HG03354 (cell line): ENCODE measurements around the gene IDH3A.
"Not testable (repeated sequence)": the region's sequence is repeated elsewhere in the genome, so short reads cannot be mapped to it uniquely, and the experiment has no call there.

Source experiments
- ATAC-seq: cut with Tn5 transposase; IDR thresholded peaks from one replicate; pipeline ENCODE4 v1.9.1; 2021; ENCODE audit warnings: mild to moderate bottlenecking; ENCODE audit not compliant: unreplicated experiment, poor library complexity, severe bottlenecking

The IDH3A gene

DNA sequence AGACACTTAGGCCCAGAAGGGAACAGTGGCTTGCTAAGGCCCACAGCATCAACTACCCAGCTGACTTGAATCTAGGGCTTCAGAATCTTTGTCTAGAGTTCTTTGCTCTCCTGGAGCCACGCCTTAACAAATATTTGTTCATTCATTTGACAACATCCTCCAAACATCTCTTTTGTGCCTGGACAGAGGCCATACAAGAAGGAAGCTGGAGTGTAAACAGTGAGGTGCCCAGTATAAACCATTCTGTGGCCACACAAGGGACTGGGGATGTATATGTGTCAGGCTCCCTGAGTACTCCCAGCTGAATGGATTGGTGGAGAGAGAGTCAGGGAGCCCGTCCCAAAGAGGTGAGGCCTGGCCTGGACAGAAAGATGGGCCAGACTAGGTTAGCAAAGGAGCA, 21.3 kb upstream of the IDH3A start:
- ATAC-seq = no peak

DNA sequence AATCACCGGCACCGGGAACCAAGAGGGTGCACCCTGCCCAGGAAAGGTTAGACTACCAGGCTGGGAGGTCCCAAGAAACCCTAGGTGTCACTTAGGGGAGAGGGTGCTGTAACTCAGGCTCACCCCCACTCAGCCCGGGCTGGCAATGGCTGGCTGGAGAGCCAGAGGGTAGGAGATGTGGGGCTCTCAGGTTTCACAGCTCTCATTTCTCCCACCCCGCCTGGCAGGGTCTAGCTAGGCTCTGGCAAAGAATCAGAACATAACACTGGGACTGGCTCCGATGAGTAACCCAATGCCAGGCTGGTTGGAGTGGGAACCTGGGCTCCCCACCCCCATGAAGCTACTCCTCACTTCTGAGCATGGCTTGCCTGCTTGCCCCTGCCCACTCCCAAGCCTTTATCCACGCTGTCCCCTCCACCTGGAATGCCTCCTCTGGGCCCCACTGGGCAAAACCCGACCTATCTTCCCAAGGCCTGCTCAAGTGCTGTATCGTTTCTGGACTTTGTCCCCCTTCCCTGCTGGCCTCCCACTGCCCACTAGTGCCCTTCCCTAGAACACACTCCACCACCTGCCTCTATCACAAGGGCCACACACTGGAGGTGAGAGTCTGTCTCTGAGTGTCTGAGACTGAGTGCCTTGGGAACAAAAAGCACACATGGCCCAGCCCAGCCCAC, 19.9 kb upstream of the IDH3A start:
- no peak for ATAC-seq

DNA sequence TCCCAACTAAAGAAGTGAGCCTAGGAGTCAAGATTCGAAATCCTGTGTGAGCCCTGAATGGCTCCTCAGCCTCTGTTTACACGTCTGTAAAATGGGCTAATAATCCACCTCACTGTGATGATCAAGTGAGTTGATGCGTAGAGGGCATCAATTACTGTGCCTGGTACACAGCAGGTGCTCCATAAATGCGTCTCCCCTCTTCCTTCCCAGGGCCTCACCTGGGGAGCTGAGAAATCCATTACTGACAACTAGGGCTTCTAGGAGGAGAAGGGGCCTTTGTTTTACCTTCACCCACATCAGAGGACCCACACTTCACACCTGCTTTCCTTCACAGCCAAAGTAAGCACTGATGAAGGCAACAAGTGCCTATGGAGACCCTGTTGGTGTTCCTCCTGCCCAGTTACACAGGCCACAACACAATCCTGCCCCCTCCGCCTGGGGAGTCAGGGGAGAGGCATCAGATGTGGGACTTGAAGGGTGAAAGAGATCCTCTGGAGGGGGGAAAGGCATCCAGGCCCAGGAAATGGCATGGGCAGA, 19.3 kb upstream of the IDH3A start:
- ATAC-seq = no peak

DNA sequence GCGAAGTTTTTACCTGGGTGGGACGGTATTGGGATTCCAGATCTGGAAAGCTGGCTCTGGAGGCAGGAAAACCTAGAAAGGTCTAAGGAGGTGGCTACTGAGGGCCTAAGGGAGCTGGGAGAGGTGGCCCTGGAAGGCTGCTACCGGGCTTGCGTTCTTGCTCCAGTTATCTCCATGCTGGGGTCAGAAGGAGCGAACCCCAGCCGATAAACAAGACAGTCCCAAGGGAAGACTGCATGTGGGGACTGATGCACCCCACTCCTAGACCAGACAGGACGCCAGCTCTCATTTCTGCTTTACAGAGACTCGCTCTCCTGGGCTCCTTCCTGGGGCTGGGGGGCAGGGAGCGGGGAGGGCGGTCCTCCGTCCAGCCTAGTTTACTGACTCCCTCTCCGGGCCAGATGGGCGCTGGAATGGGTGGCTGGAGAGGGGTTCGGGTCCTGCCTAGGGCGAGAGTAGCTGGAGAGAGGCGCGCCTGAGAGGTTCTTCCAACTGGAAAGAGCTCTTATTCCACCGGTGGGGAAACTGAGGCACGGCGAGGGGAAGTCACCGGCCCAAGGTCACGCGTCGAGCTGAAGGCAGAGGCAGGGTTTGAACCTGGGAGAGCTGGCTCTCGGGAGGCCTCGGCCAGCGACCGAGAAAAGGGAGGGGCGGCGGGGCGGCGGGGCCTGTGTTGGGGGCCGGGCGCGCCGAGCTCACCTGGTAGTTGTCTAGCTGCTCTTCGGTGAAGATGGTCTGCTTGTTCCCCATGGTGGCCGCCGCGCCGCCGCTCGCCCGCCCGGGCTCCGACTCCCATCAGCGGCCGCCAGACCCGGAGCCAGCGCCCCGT, 18.5 kb upstream of the IDH3A start:
- peak; percentile 57 for ATAC-seq

DNA sequence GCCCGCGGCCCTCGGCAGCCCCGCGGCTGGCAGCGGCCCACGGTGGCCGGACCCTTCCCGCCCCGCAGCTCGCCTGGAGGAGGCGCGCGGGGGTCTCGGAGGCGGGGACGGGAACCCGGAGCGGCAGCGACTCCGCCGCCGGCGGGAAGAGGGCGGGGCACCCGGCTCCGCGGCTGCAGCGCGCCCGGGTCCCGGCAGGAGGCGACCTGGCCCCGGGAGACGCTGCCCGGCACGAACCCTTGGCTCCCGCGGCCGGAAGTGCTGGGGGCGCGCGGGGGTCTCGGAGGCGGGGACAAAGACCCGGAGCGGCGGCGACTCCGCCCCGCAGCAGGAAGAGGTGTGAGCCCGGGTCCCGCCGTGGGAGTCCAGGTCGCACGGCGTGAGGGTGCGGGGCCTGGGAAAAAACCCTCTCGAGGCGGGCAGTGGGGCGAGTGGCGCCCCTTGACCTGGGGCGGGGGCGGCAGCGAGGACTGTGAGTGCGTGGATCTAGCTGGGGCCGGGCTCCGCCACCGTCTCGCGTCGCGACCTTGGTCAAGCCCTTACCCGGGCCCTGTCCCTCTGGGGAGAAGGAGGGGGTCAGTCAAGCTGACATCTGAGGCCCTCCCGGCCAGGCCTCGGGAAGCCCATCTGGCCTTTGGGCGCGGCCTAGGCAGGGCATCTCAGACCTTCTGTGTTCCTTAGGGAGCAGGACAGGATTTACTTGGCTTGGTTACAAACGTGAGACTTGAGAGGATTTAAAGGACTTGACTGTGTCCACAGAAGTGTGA, 17.7 kb upstream of the IDH3A start, which contains the start of gene CIB2:
Gene CIB2, minus strand, starts transcription at position 151 of the 767 bp plus-strand sequence. CDS start 230 bp downstream, outside the sequence.
- ATAC-seq = peak; percentile 88

DNA sequence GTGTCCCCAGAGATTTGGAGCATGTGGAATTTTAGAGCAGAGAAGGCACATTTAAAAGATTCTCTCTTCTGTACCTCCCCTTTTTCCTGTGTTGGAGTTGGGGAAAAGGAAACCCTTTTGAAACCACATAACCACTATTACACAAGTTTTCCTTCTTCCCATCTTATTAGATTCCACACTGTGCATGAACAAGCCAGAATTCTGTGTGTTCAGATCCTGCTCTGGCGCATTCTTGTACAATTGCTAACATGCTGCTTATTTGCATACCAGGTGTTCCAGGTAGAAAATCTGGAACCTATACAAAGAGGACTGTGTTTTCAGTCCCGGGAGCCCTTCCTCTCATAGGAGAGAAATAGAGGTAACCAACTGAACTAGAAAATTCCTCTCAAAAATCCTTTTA, 15.4 kb upstream of the IDH3A start:
- ATAC-seq = no peak

DNA sequence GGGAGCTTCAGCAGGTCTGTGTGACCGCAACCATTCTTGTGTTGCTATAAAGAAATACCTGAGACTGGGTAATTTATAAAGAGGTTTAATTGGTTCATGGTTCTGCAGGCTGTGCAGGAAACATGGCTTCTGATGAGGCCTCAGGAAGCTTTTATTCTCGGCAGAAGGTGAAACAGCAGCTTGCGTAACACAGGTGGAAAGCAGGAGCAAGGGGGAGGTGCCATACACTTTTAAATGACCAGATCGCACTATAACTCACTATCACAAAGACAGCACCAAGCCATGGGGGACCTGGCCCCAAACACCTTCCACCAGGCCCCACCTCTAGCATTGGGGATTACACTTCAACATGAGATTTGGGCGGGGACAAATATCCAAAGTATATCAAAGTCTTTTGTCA, 9.6 kb upstream of the IDH3A start:
- ATAC-seq = no peak

DNA sequence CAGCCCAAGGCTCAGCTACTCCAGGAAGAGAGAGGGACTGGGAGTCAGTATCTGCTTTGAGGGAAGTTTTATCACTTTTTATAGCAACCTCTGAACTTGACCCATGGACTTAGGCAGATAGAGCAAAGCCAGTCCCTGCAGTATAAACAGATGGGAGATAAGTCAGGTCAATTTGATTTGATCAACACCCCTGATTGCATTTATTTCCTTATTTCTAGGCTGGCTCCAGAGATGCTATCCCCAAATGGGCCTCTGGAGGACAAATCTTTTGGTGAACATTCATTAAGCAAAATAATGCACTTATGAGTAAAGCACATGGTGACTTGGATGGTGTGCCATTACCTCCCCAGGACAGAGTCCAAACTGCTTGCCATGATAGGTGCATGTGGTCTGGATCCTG, 8.9 kb upstream of the IDH3A start:
- ATAC-seq = no peak

DNA sequence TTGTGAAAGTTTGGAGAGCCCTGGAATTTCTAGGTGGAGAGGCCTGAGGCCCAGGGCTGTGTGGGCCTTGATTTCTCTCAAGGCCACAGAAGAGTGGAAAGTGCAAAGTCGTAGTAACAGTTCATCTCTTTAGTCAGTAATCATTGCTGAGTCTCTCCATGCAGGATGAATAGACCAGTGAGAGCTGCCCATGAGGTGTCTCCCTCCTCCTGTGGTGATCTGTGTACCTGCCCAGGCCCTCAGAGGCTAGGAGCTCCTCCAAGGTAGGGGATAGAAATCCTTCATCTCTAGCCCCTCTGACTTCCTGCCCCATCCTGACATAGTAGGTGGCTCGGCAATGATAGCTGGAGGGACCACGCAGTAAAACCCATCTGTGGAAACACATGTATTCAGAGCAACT, 6.8 kb upstream of the IDH3A start:
- ATAC-seq = no peak

DNA sequence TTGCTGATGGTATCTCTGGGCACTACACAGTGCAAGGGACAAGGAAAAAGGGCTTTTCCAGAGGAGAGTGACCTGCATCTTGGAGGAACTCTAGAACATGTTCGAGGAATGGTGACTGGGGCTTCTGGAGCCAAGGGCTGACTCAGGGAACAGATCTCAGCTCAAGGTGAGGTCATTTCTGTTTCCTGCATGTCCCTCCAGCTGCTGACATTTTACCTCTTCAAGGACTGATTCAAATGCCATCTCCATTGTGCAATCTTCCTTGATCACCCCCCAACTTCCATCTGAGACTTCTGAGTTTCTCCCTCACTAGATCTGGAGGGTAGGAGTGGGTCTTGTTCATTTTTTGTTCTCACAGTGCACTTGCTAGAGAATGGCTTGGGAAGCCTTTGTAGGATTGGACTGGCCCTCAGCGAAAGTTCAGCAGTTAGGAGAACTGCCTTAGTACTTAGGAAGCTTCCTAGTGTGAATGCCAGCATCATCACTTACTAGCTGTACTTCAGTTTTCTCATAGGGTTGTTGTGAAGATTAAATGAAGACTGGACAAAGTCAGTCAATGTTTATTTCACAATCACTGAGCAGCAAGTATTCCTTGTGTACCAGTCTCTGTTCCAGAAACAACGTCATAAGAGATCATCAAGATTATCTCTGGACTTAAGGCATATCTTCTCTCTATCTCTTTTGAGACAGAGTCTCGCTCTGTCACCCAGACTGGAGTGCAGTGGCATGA, 2.6 kb upstream of the IDH3A start:
- ATAC-seq = no peak

DNA sequence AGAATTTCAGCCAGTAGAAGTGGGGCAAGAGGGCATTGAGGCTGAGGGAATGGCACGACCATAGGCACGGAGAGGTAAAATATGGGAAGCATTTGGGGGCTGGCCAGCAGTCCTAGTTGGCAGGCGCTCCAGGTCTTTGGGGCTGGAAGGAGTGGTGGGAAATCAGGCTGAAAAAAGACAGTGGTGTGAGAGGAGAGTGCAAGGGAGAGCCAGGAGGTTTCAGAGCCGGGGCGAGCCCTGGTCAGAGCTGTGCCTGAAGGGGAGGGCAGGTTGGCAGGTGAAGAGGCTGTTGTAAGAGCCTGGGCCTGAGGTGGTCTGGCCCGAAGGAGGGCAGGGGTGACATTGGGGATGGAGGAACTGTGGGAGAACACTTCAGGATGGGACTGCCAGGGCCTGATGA, 1.6 kb upstream of the IDH3A start:
- ATAC-seq = no peak

DNA sequence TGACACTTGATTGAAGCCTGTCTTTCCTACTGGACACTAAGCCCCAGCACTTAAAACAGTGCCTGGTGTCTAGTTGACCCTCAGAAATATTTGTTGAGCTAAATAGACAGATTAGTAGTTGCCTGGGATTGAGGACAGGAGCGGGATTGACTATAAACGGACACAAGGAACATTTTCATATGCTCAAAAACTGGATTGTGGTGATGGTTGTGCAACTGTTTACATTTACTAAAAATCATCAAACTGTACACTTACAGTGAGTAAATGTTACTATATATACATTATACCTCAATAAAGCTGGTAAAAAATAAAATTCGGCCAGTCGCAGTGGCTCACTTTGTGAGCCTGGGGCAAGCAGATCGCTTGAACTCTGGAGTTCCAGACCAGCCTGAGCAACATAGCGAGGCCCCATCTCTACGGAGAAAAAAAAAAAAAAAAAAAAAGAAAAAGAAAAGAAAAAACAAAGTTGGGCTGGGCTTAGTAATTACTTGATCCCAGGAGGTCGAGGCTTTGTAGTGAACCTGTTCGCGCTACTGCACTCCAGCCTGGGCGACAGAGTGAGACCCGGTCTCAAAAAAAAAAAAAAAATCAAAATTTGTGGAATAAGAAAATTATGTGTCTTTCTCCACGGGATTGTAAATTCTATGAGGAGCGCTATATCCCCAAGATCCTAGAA, 632 bp upstream of the IDH3A start:
- no peak for ATAC-seq

DNA sequence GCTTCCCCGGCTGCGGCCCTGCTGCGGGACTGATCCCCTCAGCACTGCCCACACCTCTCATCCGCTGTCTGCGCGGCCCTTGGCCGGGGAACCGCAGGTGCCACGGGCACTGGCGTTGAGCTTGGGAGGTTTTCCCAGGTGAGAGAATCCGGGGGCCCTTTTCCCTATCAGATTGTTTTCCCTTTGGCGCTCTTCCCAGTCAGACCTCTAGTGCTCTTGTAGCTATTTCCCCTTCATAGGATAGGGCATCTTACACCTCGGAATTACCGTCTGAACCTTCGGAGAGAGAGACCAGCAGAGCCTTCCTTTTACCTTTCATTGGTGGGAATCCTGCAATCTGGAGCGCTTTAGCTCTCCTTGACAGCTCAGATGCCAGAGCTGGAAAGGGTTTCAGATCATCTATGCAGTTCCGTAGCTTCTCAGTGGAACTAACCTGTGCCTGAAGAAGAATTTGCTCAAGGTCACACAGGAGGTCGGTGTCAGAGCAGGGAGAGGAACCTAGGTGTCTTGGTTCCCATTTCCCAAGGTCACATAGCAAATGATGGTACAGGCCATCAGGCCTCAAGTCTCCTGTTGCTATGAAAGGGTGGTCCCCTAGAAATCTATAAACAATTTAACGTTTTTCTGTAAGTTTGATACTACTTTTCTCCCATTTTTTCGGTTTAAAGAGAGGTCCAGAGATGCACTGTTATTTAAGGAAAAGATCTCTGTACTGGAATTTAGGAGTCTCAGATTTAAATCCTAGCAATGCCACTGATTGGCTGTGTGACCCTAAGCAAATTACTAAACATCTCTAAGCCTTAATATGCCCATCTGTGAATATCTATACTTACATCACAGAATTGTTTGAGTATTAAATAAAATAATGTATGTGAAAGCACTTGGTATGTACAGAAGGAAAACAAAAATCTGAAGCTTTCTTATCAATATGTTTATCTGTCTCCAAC, 916 bp downstream of the IDH3A start:
- peak; percentile 1 for ATAC-seq

DNA sequence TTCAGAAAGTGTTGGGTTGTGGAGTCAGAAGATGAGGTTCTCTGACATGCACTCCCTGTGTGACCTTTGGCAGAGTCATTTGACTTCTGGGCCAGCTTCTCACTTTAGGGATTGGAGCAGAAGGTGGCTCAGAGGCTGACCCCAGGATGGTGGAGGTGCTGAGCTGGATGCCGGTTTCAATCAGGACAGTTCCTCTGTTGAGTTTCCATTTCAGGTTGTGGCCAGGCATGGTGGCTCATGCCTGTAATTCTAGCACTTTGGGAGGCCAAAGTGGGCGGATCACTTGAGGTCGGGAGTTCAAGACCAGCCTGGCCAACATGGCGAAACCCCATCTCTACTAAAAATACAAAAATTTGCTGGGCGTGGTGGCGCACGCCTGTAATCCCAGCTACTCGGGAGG, 1.9 kb downstream of the IDH3A start:
- ATAC-seq = not testable (repeated sequence)

DNA sequence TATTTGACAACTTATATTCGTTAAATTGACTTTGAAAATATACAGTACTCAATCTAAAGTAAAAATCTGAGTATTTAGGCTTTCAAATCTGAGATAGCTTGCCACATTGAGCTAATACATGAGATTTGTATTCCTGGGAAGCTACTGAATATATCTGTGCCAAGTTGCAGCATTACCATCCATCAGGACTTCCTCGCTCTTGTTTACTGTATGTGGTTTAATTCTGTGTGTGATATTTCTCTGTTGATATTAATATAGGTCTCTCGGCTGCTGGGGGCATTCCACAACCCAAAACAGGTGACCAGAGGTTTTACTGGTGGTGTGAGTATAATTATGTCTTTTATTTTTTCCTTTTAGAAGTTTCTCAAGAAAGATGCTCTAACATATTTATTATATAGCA, 5.8 kb downstream of the IDH3A start:
- ATAC-seq = no peak

DNA sequence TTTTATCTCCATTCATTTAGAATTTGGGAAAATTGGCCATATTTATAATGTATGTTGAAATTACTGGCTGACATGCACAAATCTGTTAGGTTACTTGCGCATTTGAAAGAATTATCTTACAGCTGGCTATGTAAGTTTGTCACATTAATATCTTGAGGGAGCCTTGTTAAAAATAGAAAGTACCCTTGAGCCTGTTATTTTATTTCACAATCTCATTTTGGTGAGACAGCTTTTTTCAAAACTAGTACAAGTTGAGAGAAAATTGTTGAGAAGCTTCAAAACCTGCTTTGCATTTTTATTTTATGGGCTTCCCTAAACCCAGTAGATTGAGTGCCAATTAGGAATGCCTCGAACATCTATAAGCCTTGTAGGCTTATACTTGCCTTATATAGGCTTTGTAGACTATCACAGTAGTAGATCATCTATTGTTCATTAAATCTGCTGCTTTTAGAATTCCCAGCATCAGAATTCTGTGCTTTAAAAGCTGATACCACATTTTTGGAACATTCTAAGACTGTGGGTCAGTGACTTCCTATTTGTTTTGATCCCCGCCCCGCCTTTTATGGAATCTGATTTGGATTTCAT, 6.3 kb downstream of the IDH3A start:
- no peak for ATAC-seq

DNA sequence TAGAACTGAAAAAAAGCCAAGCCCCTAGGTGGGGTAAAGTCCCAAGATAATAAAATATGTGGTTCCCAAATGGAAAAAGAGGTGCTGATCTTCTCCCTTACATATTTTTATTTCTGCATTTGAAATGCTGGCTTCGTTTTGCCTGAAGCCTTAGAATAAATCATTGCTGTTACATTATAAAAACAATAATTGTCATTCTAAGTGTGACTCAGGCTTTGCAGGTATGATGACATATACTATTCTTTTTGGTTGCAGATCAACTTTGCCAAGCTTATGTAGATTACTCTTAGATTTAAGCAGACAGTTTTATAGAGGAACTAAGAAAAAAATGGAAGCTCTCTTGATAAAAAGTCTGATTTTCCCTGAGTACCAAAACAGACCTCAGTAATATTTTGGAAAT, 7.5 kb downstream of the IDH3A start:
- no peak for ATAC-seq

DNA sequence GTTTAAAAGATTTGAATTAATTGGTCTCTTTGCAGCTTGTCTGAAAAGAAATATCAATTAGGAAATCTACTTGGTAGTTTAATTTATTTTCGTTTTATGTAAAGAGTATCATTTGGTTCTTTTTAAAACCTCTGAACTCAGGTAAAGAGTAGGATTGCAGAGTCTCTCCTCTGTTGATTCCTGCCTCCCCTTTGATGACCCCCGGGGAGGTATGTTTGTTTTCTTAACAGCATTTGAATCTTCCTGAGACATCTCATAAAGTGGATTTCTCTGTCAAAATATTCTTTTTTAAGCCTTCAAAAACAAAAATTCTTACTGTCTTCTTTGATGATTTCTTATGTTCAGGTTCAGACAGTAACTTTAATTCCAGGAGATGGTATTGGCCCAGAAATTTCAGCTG, 8.0 kb downstream of the IDH3A start:
- no peak for ATAC-seq
